ENCODE measurements around the gene NKX3-2. TPM values are rescaled to one million over a fixed set of nuclear protein-coding genes. Genes with fewer than 3 reads are reported as not detected.

The NKX3-2 gene
- total RNA-seq, 6 experiments from 2014 or later: 0.07 to 0.17 (median 0.11) TPM; not detected in 1

Other genes with a start within 250 kb of the NKX3-2 start
- gene RAB28, start 60.2 kb downstream of the NKX3-2 start, total RNA-seq (2021; fragmentation: NEBNext Ultra II Directional; extraction: Animal tissue kit (Norgen Biotek cat#: 25700)): 10 to 100 TPM; 11.4 to 13.1 (median 12.4) TPM
- 10 to 100 TPM; 22.9 to 24.9 (median 24.6) TPM for gene BOD1L1, start 83.2 kb upstream of the NKX3-2 start, total RNA-seq (2021; fragmentation: NEBNext Ultra II Directional; extraction: Animal tissue kit (Norgen Biotek cat#: 25700))

Data from HFFc6 (cell line).